ENCODE results near the gene RHBDD1.

RHBDD1 gene

DNA sequence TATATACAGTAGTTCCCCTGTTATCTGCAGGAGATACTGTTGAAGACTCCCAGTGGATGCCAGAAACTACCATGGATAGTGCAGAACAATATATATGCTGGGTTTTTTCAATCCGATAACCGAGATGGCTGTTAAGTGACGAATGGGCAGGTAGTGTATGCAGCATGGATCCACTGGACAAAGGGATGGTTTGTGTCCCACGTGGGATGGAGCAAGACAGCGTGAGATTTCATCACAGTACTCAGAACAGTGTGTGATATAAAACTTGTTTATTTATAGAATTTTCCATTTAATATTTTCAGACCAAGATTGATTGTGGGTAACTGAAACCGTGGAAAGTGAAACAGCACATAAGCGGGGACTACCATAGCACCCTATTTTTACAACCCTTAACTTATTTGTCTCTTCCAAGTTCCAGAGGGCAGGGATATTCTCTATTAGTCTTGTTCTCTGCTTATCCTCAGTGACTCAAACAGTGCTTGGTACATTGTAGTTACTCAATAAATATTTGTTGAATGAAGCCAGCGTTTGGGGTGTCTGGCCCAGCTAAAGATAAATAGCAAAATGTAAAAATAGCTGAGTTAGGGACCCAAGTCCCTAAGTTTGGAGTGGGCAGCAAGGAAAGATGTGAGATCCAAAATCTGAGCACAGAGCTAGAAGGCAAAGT lies 50.0 kb downstream of the RHBDD1 start:
- DNase-seq (ENCODE audit: insufficient read length, low spot score) (no peak), FAIRE-seq (no peak)
- TF ChIP-seq, protein P1, sequence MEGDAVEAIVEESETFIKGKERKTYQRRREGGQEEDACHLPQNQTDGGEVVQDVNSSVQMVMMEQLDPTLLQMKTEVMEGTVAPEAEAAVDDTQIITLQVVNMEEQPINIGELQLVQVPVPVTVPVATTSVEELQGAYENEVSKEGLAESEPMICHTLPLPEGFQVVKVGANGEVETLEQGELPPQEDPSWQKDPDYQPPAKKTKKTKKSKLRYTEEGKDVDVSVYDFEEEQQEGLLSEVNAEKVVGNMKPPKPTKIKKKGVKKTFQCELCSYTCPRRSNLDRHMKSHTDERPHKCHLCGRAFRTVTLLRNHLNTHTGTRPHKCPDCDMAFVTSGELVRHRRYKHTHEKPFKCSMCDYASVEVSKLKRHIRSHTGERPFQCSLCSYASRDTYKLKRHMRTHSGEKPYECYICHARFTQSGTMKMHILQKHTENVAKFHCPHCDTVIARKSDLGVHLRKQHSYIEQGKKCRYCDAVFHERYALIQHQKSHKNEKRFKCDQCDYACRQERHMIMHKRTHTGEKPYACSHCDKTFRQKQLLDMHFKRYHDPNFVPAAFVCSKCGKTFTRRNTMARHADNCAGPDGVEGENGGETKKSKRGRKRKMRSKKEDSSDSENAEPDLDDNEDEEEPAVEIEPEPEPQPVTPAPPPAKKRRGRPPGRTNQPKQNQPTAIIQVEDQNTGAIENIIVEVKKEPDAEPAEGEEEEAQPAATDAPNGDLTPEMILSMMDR (IDR thresholded peaks at IDR 0.05; ENCODE audit: insufficient read depth, missing control alignments): no peak

DNA sequence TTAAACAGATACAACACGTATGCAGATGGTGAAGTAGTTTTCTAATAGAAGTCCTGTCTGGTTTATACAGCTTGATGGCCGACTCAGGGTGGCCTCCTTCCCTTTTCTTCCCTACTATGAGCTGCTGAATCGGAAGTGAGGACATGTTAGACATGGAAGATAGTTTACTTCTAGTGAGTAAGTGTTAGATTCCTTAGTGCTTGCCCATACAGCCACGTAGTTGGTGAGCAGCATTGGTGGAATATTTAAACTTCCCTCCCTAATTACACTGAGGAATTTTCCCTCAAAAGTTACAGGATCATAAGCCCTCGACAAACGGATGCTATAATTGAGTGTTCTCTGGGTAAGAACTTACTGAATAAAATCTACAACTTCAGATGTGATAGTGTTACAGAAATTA lies 52.1 kb downstream of the RHBDD1 start:
- FAIRE-seq (no peak), DNase-seq (ENCODE audit: insufficient read length, low spot score) (no peak)
- TF ChIP-seq, protein P1 (IDR thresholded peaks at IDR 0.05; ENCODE audit: insufficient read depth, missing control alignments): no peak

DNA sequence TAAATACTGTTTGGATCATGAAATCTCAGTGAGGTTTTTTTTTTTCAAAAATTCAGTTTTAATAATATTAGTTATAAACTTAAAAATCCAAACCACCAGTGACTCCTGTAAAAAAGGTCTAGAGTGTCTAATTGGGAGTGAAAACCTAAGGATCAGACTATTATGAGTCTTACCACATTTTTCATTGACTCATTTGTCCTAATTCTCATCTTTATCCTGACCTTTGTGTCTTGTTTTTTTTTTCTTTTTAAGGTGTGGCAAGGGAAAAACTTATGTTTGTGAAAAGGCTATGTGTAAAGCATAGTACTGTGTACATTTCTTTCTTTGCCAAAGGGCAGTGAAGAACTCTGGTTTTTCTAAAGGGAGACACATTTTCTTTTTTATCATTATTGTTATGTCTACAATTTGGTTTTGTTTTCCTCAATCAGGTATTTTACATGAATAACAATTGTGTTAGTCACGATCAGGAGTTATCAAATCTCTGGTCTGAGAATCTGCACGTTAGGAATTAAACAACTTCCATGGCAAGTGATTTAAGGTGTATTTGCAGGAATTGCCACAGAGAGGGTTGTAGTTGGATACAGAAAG lies 52.6 kb downstream of the RHBDD1 start:
- DNase-seq (ENCODE audit: insufficient read length, low spot score) (no peak), FAIRE-seq (no peak)

DNA sequence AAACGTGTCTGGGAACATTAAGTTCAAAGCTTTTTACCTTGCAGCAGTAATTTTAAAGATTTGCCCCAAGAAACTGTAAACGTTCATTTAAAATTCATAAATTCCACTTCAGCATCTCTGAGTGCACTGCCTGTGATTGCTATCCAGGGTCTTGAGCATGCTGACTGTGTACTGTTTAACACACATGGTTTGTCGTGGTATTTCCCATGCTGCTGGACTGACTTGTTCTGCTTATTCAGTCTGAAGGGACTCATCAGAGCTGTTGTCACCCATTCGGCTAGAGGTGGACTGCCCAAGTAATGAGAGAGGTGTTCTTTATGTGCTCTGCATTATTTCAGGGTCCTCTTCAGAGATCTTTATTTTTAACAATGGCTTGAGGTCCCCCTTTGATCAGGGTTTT lies 53.1 kb downstream of the RHBDD1 start:
- TF ChIP-seq, protein P1 (IDR thresholded peaks at IDR 0.05; ENCODE audit: insufficient read depth, missing control alignments): no peak
- FAIRE-seq (no peak), DNase-seq (ENCODE audit: insufficient read length, low spot score) (no peak)

More for the DNA sequence above, 52.6 kb downstream of the RHBDD1 start:
- TF ChIP-seq, protein P1 (IDR thresholded peaks at IDR 0.05; ENCODE audit: insufficient read depth, missing control alignments): no peak

DNA sequence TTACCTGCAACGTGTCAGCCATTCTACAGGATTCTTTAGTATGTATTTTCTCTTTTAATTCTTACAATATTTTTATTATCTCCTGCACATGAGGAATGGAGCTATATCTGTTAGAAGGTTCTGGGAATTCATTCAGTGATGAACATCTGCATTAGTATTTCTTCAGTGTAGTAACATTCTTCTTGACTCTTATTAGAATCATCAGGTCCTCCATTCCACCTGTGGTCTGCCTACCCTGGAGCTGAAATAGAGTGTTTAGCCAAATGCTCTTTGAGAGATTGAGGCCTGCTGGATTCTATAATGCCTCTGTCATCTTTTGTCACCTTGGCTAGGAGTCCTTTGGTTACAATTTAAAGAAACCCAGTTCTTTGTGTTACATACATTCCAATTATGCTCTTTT lies 54.4 kb downstream of the RHBDD1 start:
- FAIRE-seq (no peak), DNase-seq (ENCODE audit: insufficient read length, low spot score) (no peak)
- TF ChIP-seq, protein P1 (IDR thresholded peaks at IDR 0.05; ENCODE audit: insufficient read depth, missing control alignments): no peak

DNA sequence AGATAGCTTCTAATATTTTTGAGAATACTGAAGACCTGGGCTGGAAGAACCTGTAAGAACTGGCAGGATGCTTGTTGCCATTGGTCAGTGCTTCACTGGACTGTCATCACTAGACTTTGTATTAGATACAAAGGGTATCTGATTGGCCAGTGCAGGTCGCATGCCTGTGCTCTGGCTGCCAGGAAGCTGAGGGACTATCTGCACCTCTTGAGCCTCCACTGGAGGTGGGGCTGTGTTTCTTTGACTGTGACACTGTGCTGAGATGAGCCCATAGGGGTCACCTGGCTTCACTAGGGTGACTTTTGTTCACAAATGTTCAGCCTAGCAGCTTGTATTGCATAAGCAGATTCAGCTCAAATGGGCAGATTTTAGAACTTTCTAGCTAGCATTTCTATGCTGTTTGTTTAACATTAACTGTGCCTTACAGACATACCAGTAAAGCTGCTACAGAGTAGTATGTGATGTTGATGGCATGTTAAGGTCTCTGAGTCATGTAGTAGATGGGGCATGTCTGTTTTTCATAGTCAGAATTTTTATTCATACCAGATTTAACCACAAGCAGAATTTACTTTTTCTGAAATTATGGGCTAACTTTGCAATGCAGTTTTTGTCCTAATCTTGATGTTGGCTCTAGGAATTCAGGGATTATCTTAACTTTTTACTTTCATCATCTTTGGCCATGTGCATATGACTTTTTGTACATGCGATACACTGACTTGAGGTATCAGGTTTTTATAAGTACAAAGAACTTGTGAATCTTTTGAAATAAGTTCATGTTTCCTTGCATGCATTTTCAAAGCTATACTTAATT lies 56.1 kb downstream of the RHBDD1 start:
- FAIRE-seq (no peak), DNase-seq (ENCODE audit: insufficient read length, low spot score) (no peak)

More for the DNA sequence above, 56.1 kb downstream of the RHBDD1 start:
- TF ChIP-seq, protein P1 (IDR thresholded peaks at IDR 0.05; ENCODE audit: insufficient read depth, missing control alignments): no peak
